Measurements from ENCODE around the gene PTPRE. TPM values are rescaled to one million over a fixed set of nuclear protein-coding genes. Genes with fewer than 3 reads are reported as not detected.

The PTPRE gene
- total RNA-seq, 1 experiment from 2014 or later: 3.1 TPM

- ATAC-seq (no peak), DNase-seq (ENCODE audit: low spot score) (no peak)
- Mint-ChIP-seq H3K4me3 (no peak overlapping the region), H3K27me3 (ENCODE audit: low read depth) (no peaks in the 10 kb centered on the region), H3K36me3 (no peaks in the 10 kb centered on the region), H3K9me3 (no peaks in the 10 kb centered on the region), H3K4me1 (peaks cover 7% of the 10 kb centered on the region), H3K27ac (no peak overlapping the region)
- CTCF ChIA-PET: no interaction called here
- TF ChIP-seq JUN (CRISPR knock-in tag; IDR thresholded peaks at IDR 0.05) (no peak), USF2 (CRISPR knock-in tag; IDR thresholded peaks at IDR 0.05) (no peak), IRF2 (CRISPR knock-in tag; IDR thresholded peaks at IDR 0.05; ENCODE audit: borderline replicate concordance, low read depth) (no peak), CDX4 (CRISPR knock-in tag; IDR thresholded peaks at IDR 0.05; ENCODE audit: borderline replicate concordance) (no peak)
- POLR2A ChIA-PET: no interaction called here
Observed at GRCh38 chr10:128003521-128003920, 96.6 kb downstream of the PTPRE start.

GRCh38 chr10:128005858-128006257 lies 99.0 kb downstream of the PTPRE start:
- no peak for ATAC-seq
- peaks cover 7% of the 10 kb centered on the region for H3K4me1 Mint-ChIP-seq
- no peak overlapping the region for H3K4me3 Mint-ChIP-seq
- POLR2A ChIA-PET: no interaction called here
- CTCF ChIA-PET: interaction anchor here (1.0 kb wide), 1 partner anchor 99 kb away, joined by 3 read pairs; the partner anchor contains the start of gene PTPRE
- no peaks in the 10 kb centered on the region for H3K36me3 Mint-ChIP-seq
- DNase-seq (ENCODE audit: low spot score): no peak
- no peaks in the 10 kb centered on the region for H3K9me3 Mint-ChIP-seq
- no peaks in the 10 kb centered on the region for H3K27me3 Mint-ChIP-seq (ENCODE audit: low read depth)
- H3K27ac Mint-ChIP-seq: no peak overlapping the region
- TF ChIP-seq EMX1 (CRISPR knock-in tag; IDR thresholded peaks at IDR 0.05) (no peak), ZBTB43 (CRISPR knock-in tag; IDR thresholded peaks at IDR 0.05) (no peak), MXD4 (CRISPR knock-in tag; IDR thresholded peaks at IDR 0.05; ENCODE audit: borderline replicate concordance) (no peak)

GRCh38 chr10:128007056-128007455 lies 100.2 kb downstream of the PTPRE start:
- no peaks in the 10 kb centered on the region for H3K36me3 Mint-ChIP-seq
- peaks cover 6% of the 10 kb centered on the region for H3K27me3 Mint-ChIP-seq (ENCODE audit: low read depth)
- DNase-seq (ENCODE audit: low spot score): no peak
- ATAC-seq: no peak
- H3K27ac Mint-ChIP-seq: no peak overlapping the region
- H3K4me1 Mint-ChIP-seq: peaks cover 6% of the 10 kb centered on the region
- H3K4me3 Mint-ChIP-seq: no peak overlapping the region
- POLR2A ChIA-PET: no interaction called here
- no peaks in the 10 kb centered on the region for H3K9me3 Mint-ChIP-seq
- CTCF ChIA-PET: interaction anchor here (2.4 kb wide), 1 partner anchor 62 kb away, joined by 13 read pairs; no protein-coding TSS in a partner anchor
- TF ChIP-seq ZBTB21 (CRISPR knock-in tag; IDR thresholded peaks at IDR 0.05; ENCODE audit: borderline replicate concordance) (no peak), TP53 (CRISPR knock-in tag; IDR thresholded peaks at IDR 0.05) (no peak), ZNF121 (CRISPR knock-in tag; IDR thresholded peaks at IDR 0.05) (no peak), ATF1 (CRISPR knock-in tag; IDR thresholded peaks at IDR 0.05) (no peak), USF2 (CRISPR knock-in tag; IDR thresholded peaks at IDR 0.05) (no peak), ZNF512 (CRISPR knock-in tag; IDR thresholded peaks at IDR 0.05; ENCODE audit: borderline replicate concordance) (no peak), ZNF263 (CRISPR knock-in tag; IDR thresholded peaks at IDR 0.05; ENCODE audit: low read depth) (no peak), ELF4 (CRISPR knock-in tag; IDR thresholded peaks at IDR 0.05; ENCODE audit: low read depth) (no peak), SMAD3 (CRISPR knock-in tag; IDR thresholded peaks at IDR 0.05; ENCODE audit: borderline replicate concordance) (no peak), OVOL2 (CRISPR knock-in tag; IDR thresholded peaks at IDR 0.05; ENCODE audit: borderline replicate concordance) (no peak), ZSCAN18 (CRISPR knock-in tag; IDR thresholded peaks at IDR 0.05) (no peak), ZMAT4 (CRISPR knock-in tag; IDR thresholded peaks at IDR 0.05) (no peak), GRHL2 (CRISPR knock-in tag; IDR thresholded peaks at IDR 0.05; ENCODE audit: insufficient replicate concordance, severe bottlenecking) (no peak), ATF6 (CRISPR knock-in tag; IDR thresholded peaks at IDR 0.05) (no peak), TEAD4 (CRISPR knock-in tag; IDR thresholded peaks at IDR 0.05) (no peak), ZNF219 (CRISPR knock-in tag; IDR thresholded peaks at IDR 0.05; ENCODE audit: borderline replicate concordance) (no peak)
